Measurements from ENCODE around the gene ANGPTL8. TPM values are rescaled to one million over a fixed set of nuclear protein-coding genes. Genes with fewer than 3 reads are reported as not detected.
A peak's percentile ranks its signal among the peaks of the same experiment; 100 is the strongest.

ANGPTL8 gene
- total and polyA plus RNA-seq, 12 donors = 0.34 to 13.0 (median 1.7) TPM; not detected in 6

GRCh38 chr19:11263726-11264125, 24.3 kb downstream of the ANGPTL8 start:
- WGBS, 2 donors = 97% methylated on average over 6 of the region's 6 CpGs
- Histone ChIP-seq H3K4me3 (no peak overlapping the region), H3K4me1 (peaks cover 9 to 61% (median 20%) of the 10 kb centered on the region in 9 donors), H3K36me3 (peaks cover 0 to 4% (median 0%) of the 10 kb centered on the region in 9 donors), H3K9me3 (no peaks in the 10 kb centered on the region), H3K27me3 (peaks cover 0 to 40% (median 0%) of the 10 kb centered on the region in 7 donors), H3K27ac (peak overlapping the region in 5 of 10 donors; percentile 81 to 99 (median 93))
- DNase-seq (no peak), ATAC-seq (no peak)
- TF ChIP-seq CTCF (IDR thresholded peaks at IDR 0.05) = no peak
- intact Hi-C loops (cut with DNase I) = no loop called here

GRCh38 chr19:11264452-11265176, 25.2 kb downstream of the ANGPTL8 start:
- ATAC-seq (peak; percentile 31 to 77 (median 69)), DNase-seq (peak; percentile 57 to 76)
- no peaks in the 10 kb centered on the region for H3K9me3 ChIP-seq
- H3K4me1 ChIP-seq = peaks cover 11 to 66% (median 25%) of the 10 kb centered on the region in 9 donors
- H3K36me3 ChIP-seq = no peaks in the 10 kb centered on the region
- no peak for TF ChIP-seq CTCF (IDR thresholded peaks at IDR 0.05)
- H3K27ac ChIP-seq = peak overlapping the region; percentile 50 to 99 (median 78)
- H3K4me3 ChIP-seq = no peak overlapping the region
- 62 to 77% methylated on average over 19 of the region's 19 CpGs for WGBS, 2 donors
- peaks cover 0 to 42% (median 0%) of the 10 kb centered on the region in 7 donors for H3K27me3 ChIP-seq
- intact Hi-C loops (cut with DNase I) = no loop called here

GRCh38 chr19:11265177-11265784, 25.9 kb downstream of the ANGPTL8 start:
- no peaks in the 10 kb centered on the region for H3K36me3 ChIP-seq
- H3K9me3 ChIP-seq = no peaks in the 10 kb centered on the region
- peaks cover 11 to 73% (median 28%) of the 10 kb centered on the region in 9 donors for H3K4me1 ChIP-seq
- no peak for DNase-seq
- peak overlapping the region; percentile 50 to 99 (median 78) for H3K27ac ChIP-seq
- no peak for TF ChIP-seq CTCF (IDR thresholded peaks at IDR 0.05)
- whole genome bisulfite sequencing, 2 donors = 83 to 94% methylated on average over 6 of the region's 6 CpGs
- intact Hi-C loops (cut with DNase I) = no loop called here
- no peak overlapping the region for H3K4me3 ChIP-seq
- no peak for ATAC-seq
- peaks cover 0 to 42% (median 0%) of the 10 kb centered on the region in 7 donors for H3K27me3 ChIP-seq

GRCh38 chr19:11265785-11266236, 26.4 kb downstream of the ANGPTL8 start:
- TF ChIP-seq CTCF (IDR thresholded peaks at IDR 0.05) = no peak
- Histone ChIP-seq H3K4me3 (no peak overlapping the region), H3K4me1 (peaks cover 11 to 72% (median 28%) of the 10 kb centered on the region in 9 donors), H3K36me3 (no peaks in the 10 kb centered on the region), H3K27me3 (peaks cover 0 to 40% (median 0%) of the 10 kb centered on the region in 7 donors), H3K9me3 (no peaks in the 10 kb centered on the region), H3K27ac (peak overlapping the region in 8 of 10 donors; percentile 50 to 99 (median 86))
- WGBS, 2 donors = 77 to 78% methylated on average over 11 of the region's 11 CpGs
- no peak for DNase-seq
- intact Hi-C loops (cut with DNase I) = no loop called here
- peak in 1 of 8 donors; percentile 6 for ATAC-seq

Data from heart right ventricle (tissue), 16 donors.